ENCODE measurements around the gene POLG. TPM values are rescaled to one million over a fixed set of nuclear protein-coding genes. Genes with fewer than 3 reads are reported as not detected.

The POLG gene
- total and polyA plus RNA-seq, 2 of the 13 experiments (the other 11 are each of a cell fraction or from before 2014, with no cell fraction given) = 26.6 to 35.5 TPM

- no peaks in the 10 kb centered on the region for H3K4me1 ChIP-seq (ENCODE audit: insufficient read depth, low read length)
- no peak overlapping the region for H3K9ac ChIP-seq (ENCODE audit: insufficient read depth, low read depth, low read length)
- no peaks in the 10 kb centered on the region for H4K20me1 ChIP-seq (ENCODE audit: insufficient read depth, low read length)
- intact Hi-C loops (cut with micrococcal nuclease; ENCODE audit: unreplicated experiment) = no loop called here
- H3K79me2 ChIP-seq (ENCODE audit: insufficient read depth, low read length) = no peaks in the 10 kb centered on the region
- no peaks in the 10 kb centered on the region for H3K36me3 ChIP-seq (replicated peaks in 1 of 2; ENCODE audit: control insufficient read depth in 1 of 2, insufficient read depth in 2 of 2, low read length in 2 of 2)
- TF ChIP-seq TIGD3 (CRISPR knock-in tag; IDR thresholded peaks at IDR 0.05; ENCODE audit: borderline replicate concordance) (no peak), ZNF800 (CRISPR knock-in tag; IDR thresholded peaks at IDR 0.05) (0 out of 2 replicates have a peak, but pooled peaks have one; percentile 34), ZNF512 (CRISPR knock-in tag; IDR thresholded peaks at IDR 0.05) (no peak), MAX (IDR thresholded peaks at IDR 0.05) (no peak), GFI1 (CRISPR knock-in tag; IDR thresholded peaks at IDR 0.05; ENCODE audit: borderline replicate concordance) (no peak)
- POLR2A ChIA-PET = no interaction called here
- H3K9me3 ChIP-seq (ENCODE audit: low read length) = no peaks in the 10 kb centered on the region
- no TSS peak for BruUV-seq (replicated peaks)
- peaks cover 17 to 91% of the 10 kb centered on the region in 2 experiments for H3K27me3 ChIP-seq (ENCODE audit: control insufficient read depth in 1 of 2, insufficient read depth in 2 of 2, low read length in 2 of 2)
- CTCF ChIA-PET (ENCODE audit: low intra/inter-chr PET ratio, low total read pairs) = no interaction called here
- WGBS (ENCODE audit: low lambda C conversion rate) = 41% methylated on average over 5 of the region's 87 CpGs
- DNase-seq (ENCODE audit: low spot score) (no peak), FAIRE-seq (no peak), ATAC-seq (peak; percentile 50)
- H3K4me3 ChIP-seq (replicated peaks in 1 of 3; ENCODE audit: insufficient read depth in 1 of 3, low read depth in 2 of 3, low read length in 3 of 3) = no peak overlapping the region
- H3K4me2 ChIP-seq (ENCODE audit: low read depth, low read length) = 0 out of 2 replicates have a peak overlapping the region, but pooled peaks have one; percentile 1
- H2AFZ ChIP-seq (ENCODE audit: low read length) = no peak overlapping the region
- in situ Hi-C loops (cut with HindIII; ENCODE audit: extremely low pct_ligation_motif_present, low pct_unique_long_range_greater_than_20kb) = no loop called here
- H3K27ac ChIP-seq (ENCODE audit: extremely low read length, insufficient read depth, low read length) = no peak overlapping the region
Measured at GRCh38 chr15:89371228-89372044, 36.8 kb upstream of the POLG start.

All from HepG2 (cell line).